ENCODE results near the gene JAZF1. TPM values are rescaled to one million over a fixed set of nuclear protein-coding genes. Genes with fewer than 3 reads are reported as not detected.

The JAZF1 gene
- total RNA-seq, 2 donors from 2014 or later: 4.0 to 4.9 TPM

DNA sequence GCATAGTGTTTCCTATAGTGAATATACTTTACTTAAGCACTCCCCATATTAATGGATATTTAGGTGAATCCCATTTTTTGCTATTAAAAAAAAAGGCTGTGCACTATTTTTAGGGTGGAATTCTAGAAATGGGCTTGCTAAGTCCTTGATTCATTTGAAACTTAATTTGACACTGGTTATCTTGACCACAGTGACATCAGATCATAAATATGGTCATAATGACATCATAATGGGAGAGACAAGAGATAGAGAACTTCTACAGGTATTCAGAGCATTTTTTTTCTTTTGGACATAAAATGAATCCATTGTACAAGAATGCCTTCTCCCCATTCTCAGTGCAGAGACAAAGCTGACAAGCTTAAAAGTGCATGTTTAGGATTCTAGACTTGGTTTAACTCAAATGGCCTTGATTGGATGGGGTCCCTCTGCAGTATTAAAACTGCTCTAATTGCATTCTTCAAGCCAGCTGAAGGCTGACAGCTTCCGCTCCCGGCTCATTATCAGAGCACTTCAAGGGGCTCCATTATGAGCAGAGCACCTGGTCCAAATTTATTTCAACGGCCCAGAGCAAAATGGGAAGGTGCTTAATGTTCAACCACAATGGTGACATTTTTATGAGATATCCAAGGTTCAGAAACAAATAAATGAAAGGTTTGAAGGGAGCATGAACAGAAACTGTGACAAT is 104.8 kb downstream of the JAZF1 start:
- no peaks in the 10 kb centered on the region for H3K4me1 ChIP-seq
- H3K9me3 ChIP-seq: no peaks in the 10 kb centered on the region
- 69 to 72% methylated on average over 3 of the region's 3 CpGs for WGBS, 2 donors
- no peak overlapping the region for H3K27ac ChIP-seq
- ATAC-seq: no peak
- no peak for DNase-seq
- H3K4me3 ChIP-seq: no peak overlapping the region
- H3K36me3 ChIP-seq (replicated peaks in 1 of 2; ENCODE audit: insufficient read depth in 1 of 2, low read depth in 2 of 2): no peaks in the 10 kb centered on the region
- intact Hi-C loops (cut with DNase I): loop anchor here (10.0 kb wide), 1 partner anchor 871 kb away; the partner anchor contains the start of gene HOXA13
- no peaks in the 10 kb centered on the region for H3K27me3 ChIP-seq
- TF ChIP-seq, protein P1, sequence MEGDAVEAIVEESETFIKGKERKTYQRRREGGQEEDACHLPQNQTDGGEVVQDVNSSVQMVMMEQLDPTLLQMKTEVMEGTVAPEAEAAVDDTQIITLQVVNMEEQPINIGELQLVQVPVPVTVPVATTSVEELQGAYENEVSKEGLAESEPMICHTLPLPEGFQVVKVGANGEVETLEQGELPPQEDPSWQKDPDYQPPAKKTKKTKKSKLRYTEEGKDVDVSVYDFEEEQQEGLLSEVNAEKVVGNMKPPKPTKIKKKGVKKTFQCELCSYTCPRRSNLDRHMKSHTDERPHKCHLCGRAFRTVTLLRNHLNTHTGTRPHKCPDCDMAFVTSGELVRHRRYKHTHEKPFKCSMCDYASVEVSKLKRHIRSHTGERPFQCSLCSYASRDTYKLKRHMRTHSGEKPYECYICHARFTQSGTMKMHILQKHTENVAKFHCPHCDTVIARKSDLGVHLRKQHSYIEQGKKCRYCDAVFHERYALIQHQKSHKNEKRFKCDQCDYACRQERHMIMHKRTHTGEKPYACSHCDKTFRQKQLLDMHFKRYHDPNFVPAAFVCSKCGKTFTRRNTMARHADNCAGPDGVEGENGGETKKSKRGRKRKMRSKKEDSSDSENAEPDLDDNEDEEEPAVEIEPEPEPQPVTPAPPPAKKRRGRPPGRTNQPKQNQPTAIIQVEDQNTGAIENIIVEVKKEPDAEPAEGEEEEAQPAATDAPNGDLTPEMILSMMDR (IDR thresholded peaks at IDR 0.05): no peak
- TF ChIP-seq POLR2A (IDR thresholded peaks at IDR 0.05): no peak

DNA sequence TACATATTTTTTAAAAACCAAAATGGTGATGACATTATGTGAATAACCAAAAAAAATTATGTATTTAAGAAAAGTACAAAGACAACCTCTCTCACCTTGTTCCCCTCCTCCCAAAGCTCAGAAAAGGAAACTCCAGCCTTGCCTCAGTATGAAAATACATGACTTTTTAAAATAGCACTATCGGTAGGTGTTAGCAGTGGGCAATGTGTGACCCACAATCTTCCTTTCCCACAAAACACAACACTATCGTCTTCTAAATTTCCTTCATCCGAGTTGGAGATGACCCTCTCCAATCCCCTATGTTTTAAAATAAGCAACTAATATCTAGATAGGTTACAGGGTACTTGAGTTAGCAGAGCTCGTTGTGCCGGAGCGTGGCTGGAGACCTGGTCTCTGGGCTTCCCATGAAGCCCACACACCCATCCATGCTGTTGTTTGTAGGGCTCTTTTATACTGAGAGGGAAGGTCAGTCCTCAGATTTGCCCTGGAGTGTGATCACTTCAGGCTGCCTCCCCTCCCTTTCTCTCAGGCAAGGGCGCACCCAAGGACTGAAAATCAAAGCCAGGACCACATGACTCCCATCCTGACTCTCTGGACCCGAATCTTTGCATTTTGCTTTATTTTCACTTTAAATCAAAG is 107.6 kb downstream of the JAZF1 start:
- H3K4me3 ChIP-seq: no peak overlapping the region
- 92 to 93% methylated on average over 8 of the region's 8 CpGs for WGBS, 2 donors
- TF ChIP-seq, protein P1 (IDR thresholded peaks at IDR 0.05): no peak
- TF ChIP-seq POLR2A (IDR thresholded peaks at IDR 0.05): no peak
- peaks cover 5% of the 10 kb centered on the region for H3K4me1 ChIP-seq
- DNase-seq (no peak), ATAC-seq (no peak)
- no peaks in the 10 kb centered on the region for H3K27me3 ChIP-seq
- no peaks in the 10 kb centered on the region for H3K9me3 ChIP-seq
- no peak overlapping the region for H3K27ac ChIP-seq
- intact Hi-C loops (cut with DNase I): loop anchor here (10.0 kb wide), 1 partner anchor 868 kb away; the partner anchor contains the start of gene HOXA13
- H3K36me3 ChIP-seq (replicated peaks in 1 of 2; ENCODE audit: insufficient read depth in 1 of 2, low read depth in 2 of 2): no peaks in the 10 kb centered on the region

DNA sequence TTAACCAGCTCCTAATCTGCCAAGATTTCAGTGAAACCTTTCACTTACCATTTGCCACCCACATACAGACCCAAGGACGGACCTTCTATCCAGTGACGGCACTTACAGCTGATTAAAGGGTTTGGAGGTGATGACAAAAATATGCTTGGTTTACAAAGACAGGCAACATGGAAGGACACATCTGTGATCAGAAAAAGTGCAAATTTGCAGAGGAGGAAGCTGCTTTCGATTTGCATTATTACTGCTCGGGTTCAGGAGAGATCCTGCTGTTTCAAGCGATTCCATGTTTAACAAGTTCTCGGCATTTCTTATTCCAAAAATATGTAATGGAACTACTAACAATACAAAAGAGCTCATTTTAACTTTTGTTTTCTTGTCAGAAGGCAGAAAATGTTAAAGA is 109.0 kb downstream of the JAZF1 start:
- no peaks in the 10 kb centered on the region for H3K27me3 ChIP-seq
- no peaks in the 10 kb centered on the region for H3K9me3 ChIP-seq
- ATAC-seq: no peak
- peaks cover 5% of the 10 kb centered on the region for H3K4me1 ChIP-seq
- TF ChIP-seq, protein P1 (IDR thresholded peaks at IDR 0.05): no peak
- no peak for TF ChIP-seq POLR2A (IDR thresholded peaks at IDR 0.05)
- no peak for DNase-seq
- WGBS, 2 donors: 89 to 93% methylated on average over 6 of the region's 6 CpGs
- no peaks in the 10 kb centered on the region for H3K36me3 ChIP-seq (replicated peaks in 1 of 2; ENCODE audit: insufficient read depth in 1 of 2, low read depth in 2 of 2)
- no peak overlapping the region for H3K27ac ChIP-seq
- intact Hi-C loops (cut with DNase I): loop anchor here (10.0 kb wide), 1 partner anchor 867 kb away; the partner anchor contains the start of gene HOXA13
- H3K4me3 ChIP-seq: no peak overlapping the region

DNA sequence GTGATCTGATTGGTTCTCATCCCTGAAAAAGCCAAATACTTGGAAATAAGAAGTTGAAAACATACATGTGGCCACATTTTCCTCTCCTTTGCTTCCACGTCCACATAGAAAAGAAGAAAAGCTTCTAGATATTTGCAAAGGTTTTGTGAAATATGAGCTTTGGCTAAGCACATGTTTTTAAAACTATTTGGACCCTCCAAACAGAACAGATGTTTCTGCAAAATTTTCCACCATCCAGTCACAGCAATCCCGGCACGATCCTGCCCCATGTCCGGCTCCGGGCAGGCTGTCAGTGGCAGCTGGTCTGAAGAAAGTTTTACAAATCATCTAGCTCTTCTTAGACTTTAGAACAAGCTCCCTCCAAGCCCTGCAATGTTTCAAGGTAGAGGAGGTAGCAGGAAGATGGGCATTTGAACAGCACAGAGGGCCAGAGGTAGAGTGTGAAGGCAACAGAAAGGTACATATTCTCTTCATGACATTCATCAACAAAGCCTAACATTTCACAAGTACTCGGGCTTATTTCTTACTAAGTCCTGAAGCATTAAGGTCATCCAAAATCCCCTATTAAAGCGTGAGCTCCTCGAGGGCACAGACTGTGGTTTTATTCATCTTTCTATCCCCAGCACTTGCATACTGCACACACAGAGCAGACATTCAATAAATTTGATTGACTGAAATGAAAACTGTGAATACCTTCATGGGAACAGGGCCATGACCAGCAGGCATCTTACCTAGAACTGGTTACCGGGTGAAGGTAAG is 110.1 kb downstream of the JAZF1 start:
- H3K27ac ChIP-seq: no peak overlapping the region
- no peak overlapping the region for H3K4me3 ChIP-seq
- DNase-seq (no peak), ATAC-seq (no peak)
- peaks cover 5% of the 10 kb centered on the region for H3K4me1 ChIP-seq
- no peaks in the 10 kb centered on the region for H3K9me3 ChIP-seq
- H3K36me3 ChIP-seq (replicated peaks in 1 of 2; ENCODE audit: insufficient read depth in 1 of 2, low read depth in 2 of 2): no peaks in the 10 kb centered on the region
- 81 to 90% methylated on average over 9 of the region's 9 CpGs for WGBS, 2 donors
- H3K27me3 ChIP-seq: no peaks in the 10 kb centered on the region
- intact Hi-C loops (cut with DNase I): loop anchor here (10.0 kb wide), 1 partner anchor 866 kb away; the partner anchor contains the start of gene HOXA13
- TF ChIP-seq, protein P1 (IDR thresholded peaks at IDR 0.05): no peak
- no peak for TF ChIP-seq POLR2A (IDR thresholded peaks at IDR 0.05)
